ENCODE measurements around the gene ANKRD65.

GRCh38 chr1:1380860-1381259 lies 40.2 kb downstream of the ANKRD65 start:
- TF ChIP-seq EZH2 (IDR thresholded peaks at IDR 0.05): no peak
- TF ChIP-seq POLR2AphosphoS5 (IDR thresholded peaks at IDR 0.05; ENCODE audit: borderline replicate concordance, low read depth, low read length): no peak
